MM.1S (cell line): ENCODE measurements around the gene SOCS2.

Experiments used
- DNase-seq: peaks from one replicate; pipeline ENCODE4 v3.0.0-alpha.2; 2015
- H2AFZ ChIP-seq: fragments of 300-600 bp; sonication (generic); 2 replicates; pipeline ENCODE4 v1.6.0; 2016; ENCODE audit warnings: antibody characterized with exemption, low read length
- H3F3A ChIP-seq: fragments of 300-600 bp; sonication (generic); 2 replicates; pipeline ENCODE4 v1.6.1; 2016; ENCODE audit warnings: mild to moderate bottlenecking, antibody characterized with exemption, low read length, moderate library complexity, mixed read lengths; ENCODE audit not compliant: insufficient read depth
- H3K27ac ChIP-seq: fragments of 300-600 bp; sonication (generic); 2 replicates; pipeline ENCODE4 v1.5.1; 2016; ENCODE audit warnings: mild to moderate bottlenecking, low read length
- H3K27me3 ChIP-seq: fragments of 300-600 bp; sonication (generic); replicated peaks from 2 replicates; pipeline ENCODE4 v1.6.0; 2016; ENCODE audit warnings: low read length; ENCODE audit not compliant: insufficient read depth
- H3K36me3 ChIP-seq: fragments of 300-600 bp; sonication (generic); replicated peaks from 2 replicates; pipeline ENCODE4 v1.6.1; 2016; ENCODE audit warnings: mild to moderate bottlenecking, low read length, mixed read lengths; ENCODE audit not compliant: insufficient read depth
- H3K4me1 ChIP-seq: fragments of 300-600 bp; sonication (generic); 2 replicates; pipeline ENCODE4 v1.6.1; 2016; ENCODE audit warnings: low read length, mixed read lengths
- H3K4me2 ChIP-seq: fragments of 300-600 bp; sonication (generic); 2 replicates; pipeline ENCODE4 v1.6.0; 2016; ENCODE audit warnings: low read depth, low read length
- H3K4me3 ChIP-seq: fragments of 300-600 bp; sonication (generic); 2 replicates; pipeline ENCODE4 v1.5.1; 2016; ENCODE audit warnings: low read length, mixed read lengths
- H3K79me2 ChIP-seq: fragments of 300-600 bp; sonication (generic); 2 replicates; pipeline ENCODE4 v1.6.1; 2016; ENCODE audit warnings: mixed run types, low read length, mixed read lengths
- H3K9ac ChIP-seq: fragments of 300-600 bp; sonication (generic); 2 replicates; pipeline ENCODE4 v1.6.1; 2016; ENCODE audit warnings: low read length, mixed read lengths
- H3K9me2 ChIP-seq: fragments of 300-600 bp; sonication (generic); replicated peaks from 2 replicates; pipeline ENCODE4 v1.6.1; 2016; ENCODE audit warnings: mild to moderate bottlenecking, low read length, mixed read lengths; ENCODE audit not compliant: insufficient read depth
- H3K9me3 ChIP-seq: fragments of 300-600 bp; sonication (generic); replicated peaks from 2 replicates; pipeline ENCODE4 v1.6.1; 2016; ENCODE audit warnings: mild to moderate bottlenecking, low read length, mixed read lengths; ENCODE audit not compliant: insufficient read depth
- H4K20me1 ChIP-seq: fragments of 300-600 bp; sonication (generic); 2 replicates; pipeline ENCODE4 v1.6.1; 2016; ENCODE audit warnings: mild to moderate bottlenecking, low read length, moderate library complexity, mixed read lengths; ENCODE audit not compliant: insufficient read depth
- CTCF ChIP-seq: fragments of 300-600 bp; sonication (generic); IDR thresholded peaks from 2 replicates; pipeline ENCODE4 v1.5.1; 2016; ENCODE audit warnings: antibody characterized with exemption, low read length, mixed read lengths
- EZH2 ChIP-seq: fragments of 300-600 bp; sonication (generic); optimal IDR thresholded peaks from 2 replicates; pipeline ENCODE3; 2017; ENCODE audit warnings: low read depth, mild to moderate bottlenecking, antibody characterized with exemption, low read length, mixed read lengths
- EZH2phosphoT487 ChIP-seq: fragments of 300-600 bp; sonication (generic); IDR thresholded peaks from 2 replicates; pipeline ENCODE4 v1.6.1; 2018; ENCODE audit warnings: antibody characterized with exemption, low read length

The SOCS2 gene

GRCh38 chr12:93530358-93530757, 42.1 kb upstream of the SOCS2 start:
- H3K9me2 ChIP-seq, result no peaks in the 10 kb centered on the region
- TF ChIP-seq CTCF (no peak), EZH2 (no peak), EZH2phosphoT487 (no peak)
- H3K9ac ChIP-seq, result no peak overlapping the region
- H3K27me3 ChIP-seq, result no peaks in the 10 kb centered on the region
- no peaks in the 10 kb centered on the region for H4K20me1 ChIP-seq
- H3K4me2 ChIP-seq, result no peak overlapping the region
- no peaks in the 10 kb centered on the region for H3K4me1 ChIP-seq
- no peaks in the 10 kb centered on the region for H3F3A ChIP-seq
- H3K27ac ChIP-seq, result no peak overlapping the region
- no peaks in the 10 kb centered on the region for H3K9me3 ChIP-seq
- no peak for DNase-seq
- H3K4me3 ChIP-seq, result no peak overlapping the region
- no peaks in the 10 kb centered on the region for H3K79me2 ChIP-seq
- H3K36me3 ChIP-seq, result no peaks in the 10 kb centered on the region
- no peak overlapping the region for H2AFZ ChIP-seq

GRCh38 chr12:93533310-93533709, 39.2 kb upstream of the SOCS2 start:
- Histone ChIP-seq H3K4me3 (no peak overlapping the region), H3K9me2 (no peaks in the 10 kb centered on the region), H3F3A (peaks cover 14% of the 10 kb centered on the region), H3K9me3 (no peaks in the 10 kb centered on the region), H3K4me2 (no peak overlapping the region), H3K4me1 (peaks cover 16% of the 10 kb centered on the region), H3K79me2 (no peaks in the 10 kb centered on the region), H3K36me3 (no peaks in the 10 kb centered on the region), H3K9ac (no peak overlapping the region), H2AFZ (no peak overlapping the region), H3K27ac (no peak overlapping the region), H3K27me3 (no peaks in the 10 kb centered on the region), H4K20me1 (no peaks in the 10 kb centered on the region)
- TF ChIP-seq CTCF, result no peak
- TF ChIP-seq EZH2phosphoT487, result no peak
- TF ChIP-seq EZH2, result no peak
- DNase-seq, result no peak

- Histone ChIP-seq H3K27me3 (no peaks in the 10 kb centered on the region), H2AFZ (peak overlapping the region; percentile 87), H3F3A (peaks cover 14% of the 10 kb centered on the region), H3K9me3 (no peaks in the 10 kb centered on the region), H3K9me2 (no peaks in the 10 kb centered on the region), H3K4me3 (peak overlapping the region; percentile 19), H3K79me2 (no peaks in the 10 kb centered on the region), H3K9ac (peak overlapping the region; percentile 4; the same call in 1 of the 2 replicates), H3K4me2 (peak overlapping the region; percentile 93), H3K4me1 (peaks cover 16% of the 10 kb centered on the region), H3K36me3 (no peaks in the 10 kb centered on the region), H4K20me1 (no peaks in the 10 kb centered on the region), H3K27ac (peak overlapping the region; percentile 51)
- DNase-seq, result peak; percentile 13
- TF ChIP-seq CTCF, result no peak
- no peak for TF ChIP-seq EZH2
These were observed 36.2 kb upstream of the SOCS2 start for GRCh38 chr12:93536111-93536765.
